Testis (tissue), 2 donors: ENCODE data around the gene BICC1.

Source experiments
- CTCF ChIP-seq, 3 experiments: fragments of 450-650 bp in 2 of 3; fragments of 200-600 bp in 1 of 3; sonication (generic) in 1 of 3; IDR thresholded peaks; one replicate each; pipeline ENCODE4 v1.5.1; 2016 to 2019; ENCODE audit warnings: antibody characterized with exemption in 3 of 3, mild to moderate bottlenecking in 2 of 3, moderate library complexity in 1 of 3
- POLR2A ChIP-seq: fragments of 450-650 bp; IDR thresholded peaks from one replicate; pipeline ENCODE4 v1.6.1; 2017; ENCODE audit warnings: antibody characterized with exemption, mild to moderate bottlenecking, moderate library complexity

DNA sequence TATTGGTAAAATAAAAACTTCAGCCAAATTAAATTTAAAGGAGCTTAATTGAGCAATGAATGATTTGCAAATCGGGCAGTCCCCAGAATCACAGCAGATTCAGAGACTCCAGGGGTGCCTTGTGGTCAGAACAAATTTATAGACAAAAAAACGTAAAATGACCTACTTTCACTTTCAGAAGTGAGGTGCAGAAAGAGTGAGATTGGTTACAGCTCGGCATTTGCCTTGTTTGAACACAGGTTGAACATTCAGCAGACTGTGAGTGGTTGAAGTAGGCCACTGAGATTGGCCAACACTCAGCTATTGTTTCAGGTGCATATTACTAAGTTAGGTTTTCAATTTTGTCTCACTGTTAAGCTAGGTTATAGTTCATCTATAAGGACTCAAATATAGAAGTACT is 153.4 kb downstream of the BICC1 start:
- TF ChIP-seq CTCF (IDR thresholded peaks at IDR 0.05) (no peak), POLR2A (no peak)
